ENCODE results near the gene MYO5A. TPM values are rescaled to one million over a fixed set of nuclear protein-coding genes. Genes with fewer than 3 reads are reported as not detected.

Gene MYO5A
- total RNA-seq, 1 donor from 2014 or later: 41.0 TPM

GRCh38 chr15:52379395-52380106 is 149.1 kb downstream of the MYO5A start:
- Mint-ChIP-seq H3K36me3 (ENCODE audit: low read depth) (peaks cover 47% of the 10 kb centered on the region), H3K27me3 (ENCODE audit: low read depth) (no peaks in the 10 kb centered on the region), H3K4me3 (ENCODE audit: unreplicated experiment) (no peak overlapping the region), H3K27ac (ENCODE audit: unreplicated experiment) (no peak overlapping the region), H3K4me1 (ENCODE audit: low read depth) (peaks cover 13% of the 10 kb centered on the region), H3K9me3 (ENCODE audit: low read depth) (peaks cover 4% of the 10 kb centered on the region)
- TF ChIP-seq CTCF (IDR thresholded peaks at IDR 0.05): no peak
- DNase-seq (ENCODE audit: low spot score): no peak

- Mint-ChIP-seq H3K4me1 (ENCODE audit: low read depth) (peaks cover 12% of the 10 kb centered on the region), H3K27me3 (ENCODE audit: low read depth) (no peaks in the 10 kb centered on the region), H3K4me3 (ENCODE audit: unreplicated experiment) (no peak overlapping the region), H3K9me3 (ENCODE audit: low read depth) (peaks cover 4% of the 10 kb centered on the region), H3K27ac (ENCODE audit: unreplicated experiment) (no peak overlapping the region), H3K36me3 (ENCODE audit: low read depth) (peaks cover 50% of the 10 kb centered on the region)
- no peak for TF ChIP-seq CTCF (IDR thresholded peaks at IDR 0.05)
- no peak for DNase-seq (ENCODE audit: low spot score)
Measured at GRCh38 chr15:52378746-52379394, 149.8 kb downstream of the MYO5A start.

DNA sequence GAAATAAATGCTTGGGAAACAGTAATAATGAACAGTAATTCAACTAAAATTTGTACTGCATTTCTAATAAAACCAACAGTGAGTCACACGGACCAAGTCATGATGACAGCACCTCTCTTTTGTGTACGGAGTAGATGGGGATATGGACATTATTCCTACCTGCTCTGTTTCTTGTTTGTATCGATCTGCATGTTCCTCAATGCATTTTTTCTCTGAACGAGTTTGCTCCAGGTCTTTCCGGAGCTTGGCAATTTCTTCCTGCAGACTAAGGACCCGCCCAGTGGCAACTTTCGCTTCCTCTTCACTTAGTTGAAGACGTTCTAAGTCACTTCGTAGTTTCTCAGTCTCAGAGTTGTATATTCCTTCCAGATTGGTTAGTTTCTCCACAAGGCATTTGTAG is 158.7 kb downstream of the MYO5A start:
- no peaks in the 10 kb centered on the region for H3K4me1 Mint-ChIP-seq (ENCODE audit: low read depth)
- DNase-seq (ENCODE audit: low spot score): no peak
- no peak overlapping the region for H3K27ac Mint-ChIP-seq (ENCODE audit: unreplicated experiment)
- H3K36me3 Mint-ChIP-seq (ENCODE audit: low read depth): peaks cover 38% of the 10 kb centered on the region
- no peak for TF ChIP-seq CTCF (IDR thresholded peaks at IDR 0.05)
- peaks cover 4% of the 10 kb centered on the region for H3K9me3 Mint-ChIP-seq (ENCODE audit: low read depth)
- H3K27me3 Mint-ChIP-seq (ENCODE audit: low read depth): no peaks in the 10 kb centered on the region
- no peak overlapping the region for H3K4me3 Mint-ChIP-seq (ENCODE audit: unreplicated experiment)

GRCh38 chr15:52369455-52369854 is 159.2 kb downstream of the MYO5A start:
- H3K27ac Mint-ChIP-seq (ENCODE audit: unreplicated experiment): no peak overlapping the region
- peaks cover 37% of the 10 kb centered on the region for H3K36me3 Mint-ChIP-seq (ENCODE audit: low read depth)
- no peaks in the 10 kb centered on the region for H3K9me3 Mint-ChIP-seq (ENCODE audit: low read depth)
- DNase-seq (ENCODE audit: low spot score): no peak
- H3K4me1 Mint-ChIP-seq (ENCODE audit: low read depth): no peaks in the 10 kb centered on the region
- no peak for TF ChIP-seq CTCF (IDR thresholded peaks at IDR 0.05)
- no peaks in the 10 kb centered on the region for H3K27me3 Mint-ChIP-seq (ENCODE audit: low read depth)
- H3K4me3 Mint-ChIP-seq (ENCODE audit: unreplicated experiment): no peak overlapping the region

- no peaks in the 10 kb centered on the region for H3K9me3 Mint-ChIP-seq (ENCODE audit: low read depth)
- no peaks in the 10 kb centered on the region for H3K4me1 Mint-ChIP-seq (ENCODE audit: low read depth)
- H3K36me3 Mint-ChIP-seq (ENCODE audit: low read depth): peaks cover 37% of the 10 kb centered on the region
- no peaks in the 10 kb centered on the region for H3K27me3 Mint-ChIP-seq (ENCODE audit: low read depth)
- no peak overlapping the region for H3K27ac Mint-ChIP-seq (ENCODE audit: unreplicated experiment)
- TF ChIP-seq CTCF (IDR thresholded peaks at IDR 0.05): no peak
- no peak for DNase-seq (ENCODE audit: low spot score)
- H3K4me3 Mint-ChIP-seq (ENCODE audit: unreplicated experiment): no peak overlapping the region
Measured at GRCh38 chr15:52369030-52369429, 159.7 kb downstream of the MYO5A start.
